ENCODE data around the gene ABLIM2.

ABLIM2 gene

GRCh38 chr4:8001564-8002355 lies 156.9 kb downstream of the ABLIM2 start:
- no peak for DNase-seq (ENCODE audit: low read depth)

- no peak for DNase-seq (ENCODE audit: low read depth)
Measured at GRCh38 chr4:8000721-8001491, 157.7 kb downstream of the ABLIM2 start.

GRCh38 chr4:8000247-8000646 lies 158.4 kb downstream of the ABLIM2 start:
- no peak for DNase-seq (ENCODE audit: low read depth)

- no peak for DNase-seq (ENCODE audit: low read depth)
Measured at GRCh38 chr4:7999695-8000094, 158.9 kb downstream of the ABLIM2 start.

- DNase-seq (ENCODE audit: low read depth) = no peak
Measured at GRCh38 chr4:7999279-7999678, 159.3 kb downstream of the ABLIM2 start.

- DNase-seq (ENCODE audit: low read depth) = no peak
Measured at GRCh38 chr4:7998447-7998846, 160.2 kb downstream of the ABLIM2 start.

- no peak for DNase-seq (ENCODE audit: low read depth)
Measured at GRCh38 chr4:7995866-7996265, 162.7 kb downstream of the ABLIM2 start.

- no peak for DNase-seq (ENCODE audit: low read depth)
Measured at GRCh38 chr4:7995135-7995534, 163.5 kb downstream of the ABLIM2 start.

- DNase-seq (ENCODE audit: low read depth) = no peak
Measured at GRCh38 chr4:7993671-7994070, 164.9 kb downstream of the ABLIM2 start.

GRCh38 chr4:7992846-7993245 lies 165.8 kb downstream of the ABLIM2 start:
- no peak for DNase-seq (ENCODE audit: low read depth)

- no peak for DNase-seq (ENCODE audit: low read depth)
Measured at GRCh38 chr4:7990807-7991459, 167.7 kb downstream of the ABLIM2 start.

GRCh38 chr4:7989654-7990053 lies 169.0 kb downstream of the ABLIM2 start:
- DNase-seq (ENCODE audit: low read depth) = no peak

GRCh38 chr4:7988437-7988836 lies 170.2 kb downstream of the ABLIM2 start:
- DNase-seq (ENCODE audit: low read depth) = no peak

- peak; percentile 70 for DNase-seq (ENCODE audit: low read depth)
Measured at GRCh38 chr4:7987148-7987989, 171.2 kb downstream of the ABLIM2 start.

- DNase-seq (ENCODE audit: low read depth) = no peak
Measured at GRCh38 chr4:7985891-7986441, 172.6 kb downstream of the ABLIM2 start.

- no peak for DNase-seq (ENCODE audit: low read depth)
Measured at GRCh38 chr4:7985072-7985471, 173.5 kb downstream of the ABLIM2 start.

GRCh38 chr4:7984286-7984925 lies 174.2 kb downstream of the ABLIM2 start:
- no peak for DNase-seq (ENCODE audit: low read depth)

GRCh38 chr4:7983296-7983695 lies 175.3 kb downstream of the ABLIM2 start:
- DNase-seq (ENCODE audit: low read depth) = no peak

GRCh38 chr4:7981738-7982394 lies 176.7 kb downstream of the ABLIM2 start:
- no peak for DNase-seq (ENCODE audit: low read depth)

- DNase-seq (ENCODE audit: low read depth) = no peak
Measured at GRCh38 chr4:7980036-7980435, 178.6 kb downstream of the ABLIM2 start.

GRCh38 chr4:7979652-7979968 lies 179.0 kb downstream of the ABLIM2 start:
- no peak for DNase-seq (ENCODE audit: low read depth)
